ENCODE data around the gene AUTS2.

The AUTS2 gene

GRCh38 chr7:70159121-70159520, 560.8 kb downstream of the AUTS2 start:
- no peak for DNase-seq

DNA sequence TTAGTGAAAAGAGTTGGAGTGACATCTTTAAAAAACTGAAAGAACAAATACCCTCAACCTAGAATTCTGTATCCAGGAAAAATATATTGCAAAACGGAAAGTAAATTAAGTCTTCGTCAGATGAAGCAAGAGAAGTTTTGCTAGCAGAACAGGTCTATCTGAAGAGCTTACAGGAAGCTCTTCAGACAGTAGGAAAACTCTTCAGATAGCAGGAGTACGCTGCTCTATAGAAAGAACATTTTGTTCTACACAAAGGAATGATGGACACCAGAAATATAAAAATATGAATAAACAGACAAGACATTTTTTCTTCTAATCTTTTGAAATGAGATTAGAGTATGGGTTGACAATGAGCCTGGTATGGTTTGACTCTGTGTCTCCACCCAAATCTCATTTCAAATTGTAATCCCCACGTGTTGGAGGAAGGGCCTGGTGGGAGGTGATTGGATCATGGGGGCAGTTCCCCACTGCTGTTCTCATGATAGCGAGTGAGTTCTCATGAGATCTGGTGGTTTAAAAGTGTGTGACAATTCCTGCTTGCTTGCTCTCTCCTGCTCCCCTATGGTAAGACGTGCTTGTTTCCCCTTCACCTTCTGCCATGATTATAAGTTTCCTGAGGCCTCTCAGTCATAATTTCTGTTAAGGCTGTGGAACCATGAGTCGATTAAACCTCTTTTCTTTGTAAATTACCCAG, 567.3 kb downstream of the AUTS2 start:
- no peak for DNase-seq

- DNase-seq, result no peak
Observed at GRCh38 chr7:70171369-70171920, 573.2 kb downstream of the AUTS2 start.

DNA sequence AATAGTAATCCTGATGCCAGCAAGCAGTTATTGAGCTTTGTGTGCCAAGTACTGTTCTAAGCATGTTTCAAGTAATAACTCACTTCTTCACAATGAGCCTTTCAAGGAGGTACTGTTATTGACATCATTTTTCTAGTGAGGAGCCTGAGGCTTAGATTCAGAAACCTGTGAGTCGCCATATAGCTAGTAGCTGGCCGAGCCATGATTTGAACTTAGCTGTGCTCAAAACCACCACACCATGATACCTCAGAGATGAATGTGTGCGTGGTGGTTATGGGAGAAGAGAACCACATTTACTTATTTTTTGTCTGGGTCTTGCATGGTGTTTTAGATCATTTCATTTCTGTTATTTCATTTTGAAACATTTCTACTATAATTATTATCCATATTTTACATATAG, 578.9 kb downstream of the AUTS2 start:
- DNase-seq, result no peak

GRCh38 chr7:70178211-70178610, 579.9 kb downstream of the AUTS2 start:
- DNase-seq, result no peak

DNA sequence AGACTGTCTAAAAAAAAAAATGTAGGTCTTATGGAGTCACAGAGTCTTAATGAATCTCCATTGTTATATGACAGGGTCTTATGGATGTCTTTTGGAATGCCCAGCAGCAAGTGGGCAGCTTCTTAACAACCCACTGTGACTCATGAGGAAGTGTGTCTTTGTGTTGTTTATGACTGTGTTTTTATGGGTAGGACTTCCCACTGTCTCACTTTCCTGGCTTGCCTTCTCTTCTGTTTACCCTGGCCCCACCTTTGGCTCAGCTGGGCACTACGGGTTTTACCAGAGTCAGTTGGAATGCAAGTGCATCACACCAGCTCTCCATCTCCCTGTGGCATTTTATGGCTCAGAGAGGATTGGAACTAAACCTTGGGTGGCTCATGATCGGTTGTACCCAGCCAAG, 580.5 kb downstream of the AUTS2 start:
- DNase-seq, result no peak

DNA sequence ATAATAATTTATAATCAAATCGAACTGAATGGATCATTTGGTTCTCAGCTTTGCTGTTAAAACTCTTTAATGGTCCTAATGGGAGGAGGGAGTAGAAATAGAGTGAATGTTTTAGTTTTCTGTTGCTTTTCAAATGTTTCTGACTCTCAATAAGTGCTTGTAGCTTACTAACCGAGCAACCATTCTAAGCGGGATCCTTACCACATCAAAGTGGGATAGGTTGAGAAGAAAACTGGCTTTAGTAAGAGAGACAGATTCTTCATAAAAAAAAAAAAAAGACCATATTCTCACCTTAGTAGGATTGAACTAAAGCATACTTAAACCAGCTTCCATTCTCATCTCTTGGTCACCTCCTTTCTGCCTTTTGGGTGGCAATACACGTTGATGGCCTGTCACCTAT, 584.2 kb downstream of the AUTS2 start:
- DNase-seq, result no peak

- DNase-seq, result no peak
Observed at GRCh38 chr7:70183278-70183677, 585.0 kb downstream of the AUTS2 start.

DNA sequence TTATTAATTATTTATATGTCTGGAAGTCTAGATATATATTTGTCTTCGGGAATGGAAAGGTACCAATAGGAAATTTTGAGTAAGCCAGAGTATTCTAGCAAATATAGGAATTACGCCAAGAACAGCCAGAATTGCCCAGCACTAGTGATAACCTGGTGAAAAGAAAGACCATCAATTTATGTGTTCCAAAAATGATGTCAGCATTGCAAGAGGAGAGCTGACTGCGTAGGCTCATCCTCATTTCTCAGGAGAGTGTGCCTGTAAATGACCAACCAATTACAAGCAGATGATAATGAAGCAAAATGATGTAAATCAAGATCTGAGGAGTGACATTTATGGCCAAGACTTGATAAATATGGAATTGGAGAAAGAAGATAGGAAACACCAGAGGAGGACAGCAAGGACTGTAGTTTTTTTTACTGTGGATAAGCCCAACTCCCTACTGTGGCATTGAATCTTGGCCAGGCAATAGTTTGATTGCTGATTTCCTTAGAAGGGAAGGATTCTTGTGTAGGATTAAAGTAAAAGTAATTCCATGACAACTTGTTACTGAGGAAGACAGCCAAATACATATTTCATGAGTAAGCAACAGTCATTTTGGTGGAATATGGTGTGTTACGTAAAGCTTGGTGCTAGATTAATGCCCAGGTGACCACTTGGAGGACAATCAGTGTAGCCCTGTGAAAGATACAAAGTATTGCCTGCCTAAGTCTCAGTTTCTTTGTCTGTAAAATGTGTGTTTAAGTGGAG, 590.8 kb downstream of the AUTS2 start:
- no peak for DNase-seq

- DNase-seq, result no peak
Observed at GRCh38 chr7:70189776-70190175, 591.5 kb downstream of the AUTS2 start.

- DNase-seq, result no peak
Observed at GRCh38 chr7:70190281-70190680, 592.0 kb downstream of the AUTS2 start.

- DNase-seq, result no peak
Observed at GRCh38 chr7:70193514-70193913, 595.2 kb downstream of the AUTS2 start.

- DNase-seq, result no peak
Observed at GRCh38 chr7:70208236-70209063, 610.2 kb downstream of the AUTS2 start.

DNA sequence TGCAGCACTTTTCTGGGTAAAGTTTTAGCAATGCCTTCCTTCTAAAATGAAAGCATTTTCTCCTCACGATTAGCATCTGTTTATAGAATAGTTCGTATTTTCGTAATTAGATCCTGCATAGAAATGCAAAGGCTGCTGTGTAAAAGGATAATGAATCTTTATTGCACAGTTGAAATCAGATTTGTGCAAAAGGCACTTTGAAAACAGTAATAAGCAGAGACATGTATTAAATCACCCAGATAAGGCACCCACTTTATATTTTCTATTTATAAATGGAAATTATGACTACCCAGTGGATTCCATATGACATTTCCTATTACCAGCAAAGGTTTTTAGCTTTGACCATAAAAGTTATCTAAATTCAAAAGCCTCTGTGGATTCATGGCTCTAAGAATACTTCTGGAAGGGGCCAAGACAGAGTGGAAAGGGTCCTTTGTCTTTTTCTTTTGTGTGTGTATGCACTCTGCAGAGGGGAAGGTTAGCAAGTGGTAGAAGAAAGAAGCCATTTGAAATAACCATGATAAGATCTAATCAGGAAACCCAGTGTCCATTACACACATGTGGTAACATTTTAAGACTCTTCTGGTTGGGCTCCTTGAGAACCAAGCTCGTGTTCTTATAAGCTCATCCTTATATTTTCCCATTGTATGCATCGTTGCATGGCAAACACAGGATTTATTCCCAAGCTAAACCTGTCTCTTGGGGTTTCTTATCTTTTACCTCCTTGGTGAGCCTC, 612.1 kb downstream of the AUTS2 start:
- DNase-seq, result no peak

DNA sequence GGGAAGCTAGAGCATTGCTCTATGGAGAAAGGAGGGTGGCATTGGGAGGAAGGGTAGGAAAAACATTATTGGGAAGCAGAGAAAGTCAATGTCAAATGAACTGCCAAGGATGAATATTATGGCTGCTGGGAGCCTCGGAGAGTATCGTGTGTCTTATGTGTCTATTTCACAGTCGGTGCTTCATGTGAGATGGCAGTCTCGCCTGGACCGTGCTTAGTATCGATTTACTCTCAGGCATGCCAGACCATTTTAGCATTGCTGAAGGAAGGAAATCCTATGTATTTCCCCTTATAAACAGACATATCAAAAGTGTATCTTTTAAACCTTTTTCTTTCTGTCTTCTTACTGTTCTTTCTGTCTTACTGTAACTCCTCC, 612.6 kb downstream of the AUTS2 start:
- DNase-seq, result no peak

GRCh38 chr7:70212281-70212680, 614.0 kb downstream of the AUTS2 start:
- no peak for DNase-seq

DNA sequence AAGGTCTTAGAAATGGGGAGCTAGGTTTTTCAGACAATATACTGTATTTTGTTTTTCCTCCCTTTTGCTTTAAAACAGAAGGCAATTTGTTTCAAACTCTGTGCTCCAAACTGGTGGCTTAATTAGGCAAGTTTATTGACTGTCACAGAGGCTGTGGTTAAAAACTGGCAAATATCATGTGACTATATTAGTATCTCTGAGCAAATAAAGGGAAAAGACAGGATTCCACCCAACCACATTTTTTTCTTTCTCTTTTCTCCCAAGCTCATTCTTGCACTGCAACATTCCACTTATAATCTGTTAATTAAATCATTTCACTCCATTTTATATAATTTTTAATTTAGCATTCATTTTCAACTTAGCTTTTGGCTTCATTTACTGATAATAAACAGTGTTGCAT, 615.8 kb downstream of the AUTS2 start:
- DNase-seq, result no peak

- no peak for DNase-seq
Observed at GRCh38 chr7:70215491-70215890, 617.2 kb downstream of the AUTS2 start.

- no peak for DNase-seq
Observed at GRCh38 chr7:70217571-70217970, 619.3 kb downstream of the AUTS2 start.

GRCh38 chr7:70218006-70218405, 619.7 kb downstream of the AUTS2 start:
- no peak for DNase-seq

GRCh38 chr7:70219061-70219460, 620.8 kb downstream of the AUTS2 start:
- no peak for DNase-seq

- DNase-seq, result no peak
Observed at GRCh38 chr7:70229242-70229641, 631.0 kb downstream of the AUTS2 start.

DNA sequence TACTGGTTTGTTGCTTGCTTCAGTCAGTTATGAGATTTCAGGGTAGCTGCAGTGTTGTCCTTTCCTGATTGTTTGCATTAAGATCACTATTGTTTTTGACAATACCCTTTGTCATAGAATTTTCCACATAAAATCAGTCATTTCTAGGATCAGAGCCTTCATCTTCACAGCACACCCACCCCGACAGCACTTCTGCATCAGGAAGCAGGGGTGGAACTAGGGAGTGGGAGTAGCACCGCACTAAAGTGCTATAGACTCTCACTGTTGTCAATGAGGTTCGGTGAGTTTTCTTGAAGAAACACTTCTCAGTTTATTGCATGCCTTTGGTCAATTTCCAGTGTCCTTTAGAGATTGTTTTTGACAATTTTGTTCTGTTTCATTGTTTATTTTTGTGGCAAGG, 632.5 kb downstream of the AUTS2 start:
- no peak for DNase-seq

Measured in activated effector memory CD4-positive, alpha-beta T cell treated with anti-CD3 and anti-CD28 coated beads, Interleukin-2, amount 50 U/mL, for 16 hours (primary cell).